Heart left ventricle (tissue), 13 donors: ENCODE measurements around the gene DPH5.
"Not testable (repeated sequence)": the region's sequence is repeated elsewhere in the genome, so short reads cannot be mapped to it uniquely, and the experiment has no call there.

Experiments
- CTCF ChIP-seq, 12 donors: fragments of 200-600 bp; sonication (generic) in 4 of 12; IDR thresholded peaks; one replicate each; pipeline versions ENCODE4 v1.5.0 to v1.8.0; 2018 to 2022; ENCODE audit warnings: antibody characterized with exemption in 12 of 12, mild to moderate bottlenecking in 5 of 12
- POLR2A ChIP-seq, 2 donors: fragments of 450-650 bp; IDR thresholded peaks; one replicate each; pipeline ENCODE4 v1.6.1; 2017; ENCODE audit warnings: antibody characterized with exemption in 2 of 2, mild to moderate bottlenecking in 2 of 2, moderate library complexity in 2 of 2
- donor health status: ischemic (EF 13 %, LVEDD 7.1; RV severe dilation, severe dysfunction).
- donor health status: DM: no; HTN: yes; CAD: no.
- donor health status: DM: no; HTN: no; CAD: no.
- donor health status: ischemic (EF 25% LVEDD 6.9; RV normal size, moderate dysfunction).
- donor health status: ischemic (EF 25% LVEDD 5.7; RV mildly dilated, moderate dysfunction).
- donor health status: ischemic (EF 35%, LVEDD 5.7; RV mildly dilated, moderate dysfunction).
- donor health status: nonischemic (EF 11% LVEDD 7.7; RV severe dilation, severe dysfunction).
- donor health status: DM: yes; HTN: yes; CAD: no.
- donor health status: PGD.
- donor health status: ischemic (EF 29% LVEDD 5.4; RV normal size, mild dysfunction).
- donor health status: nonischemic (EF 23%, LVEDD 6.1; RV moderate dilation, normal function).

GRCh38 chr1:100947816-100948215 is 77.8 kb downstream of the DPH5 start:
- TF ChIP-seq CTCF, POLR2A (IDR thresholded peaks at IDR 0.05): not testable (repeated sequence)
